ENCODE measurements around the gene HGFAC. TPM values are rescaled to one million over a fixed set of nuclear protein-coding genes. Genes with fewer than 3 reads are reported as not detected.

HGFAC gene
- polyA plus RNA-seq, 1 donor from 2014 or later = 16.2 TPM

DNA sequence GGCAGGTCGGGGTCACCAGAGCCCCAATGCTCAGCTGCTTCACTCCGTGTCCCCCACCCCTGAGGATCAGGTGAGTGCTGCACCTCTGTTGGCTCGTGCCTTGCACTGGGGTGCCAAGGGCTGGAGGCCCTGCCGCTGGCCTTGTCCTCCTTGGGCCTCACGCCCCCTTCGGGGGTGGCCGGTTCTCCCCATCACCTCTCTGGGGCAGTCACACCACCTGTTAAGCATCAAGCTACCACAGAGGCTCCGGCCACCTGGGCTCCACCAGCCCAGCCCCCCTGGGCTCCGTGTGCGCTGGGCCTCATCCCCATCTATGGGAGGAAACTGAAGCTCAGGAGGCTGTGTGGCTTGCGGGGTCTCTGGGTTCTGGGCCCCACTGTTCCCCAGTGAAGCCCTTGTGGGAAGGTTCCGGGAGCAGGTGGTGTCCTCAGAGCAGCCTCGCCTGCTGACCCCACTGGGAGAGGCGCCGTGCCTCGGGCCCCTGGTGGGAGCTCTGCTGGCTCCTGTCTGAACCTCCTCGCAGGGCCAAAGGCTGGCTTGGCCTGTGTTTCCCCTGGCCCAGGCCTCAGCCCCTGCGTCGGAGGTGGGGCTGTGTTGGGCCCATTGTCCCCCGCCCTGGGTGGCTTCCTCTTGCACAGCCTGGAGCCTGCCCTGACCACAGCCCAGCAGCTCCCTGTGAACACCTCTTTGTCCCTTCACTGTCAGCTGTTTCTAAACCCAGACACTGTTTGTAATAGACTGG, 52.1 kb downstream of the HGFAC start:
- TF ChIP-seq POLR2AphosphoS5 (IDR thresholded peaks at IDR 0.05) (no peak), TAF1 (IDR thresholded peaks at IDR 0.05; ENCODE audit: low read depth) (no peak), SMC3 (conservative IDR thresholded peaks at IDR 0.05; ENCODE audit: poor library complexity) (no peak), RAD21 (conservative IDR thresholded peaks at IDR 0.05) (no peak), EZH2 (IDR thresholded peaks at IDR 0.05; ENCODE audit: borderline replicate concordance, insufficient read depth, low read length, poor library complexity, severe bottlenecking) (no peak), MXI1 (conservative IDR thresholded peaks at IDR 0.05; ENCODE audit: poor library complexity, severe bottlenecking) (no peak), EP300 (conservative IDR thresholded peaks at IDR 0.05; ENCODE audit: poor library complexity, severe bottlenecking) (no peak)
- TF ChIP-seq, protein P1, sequence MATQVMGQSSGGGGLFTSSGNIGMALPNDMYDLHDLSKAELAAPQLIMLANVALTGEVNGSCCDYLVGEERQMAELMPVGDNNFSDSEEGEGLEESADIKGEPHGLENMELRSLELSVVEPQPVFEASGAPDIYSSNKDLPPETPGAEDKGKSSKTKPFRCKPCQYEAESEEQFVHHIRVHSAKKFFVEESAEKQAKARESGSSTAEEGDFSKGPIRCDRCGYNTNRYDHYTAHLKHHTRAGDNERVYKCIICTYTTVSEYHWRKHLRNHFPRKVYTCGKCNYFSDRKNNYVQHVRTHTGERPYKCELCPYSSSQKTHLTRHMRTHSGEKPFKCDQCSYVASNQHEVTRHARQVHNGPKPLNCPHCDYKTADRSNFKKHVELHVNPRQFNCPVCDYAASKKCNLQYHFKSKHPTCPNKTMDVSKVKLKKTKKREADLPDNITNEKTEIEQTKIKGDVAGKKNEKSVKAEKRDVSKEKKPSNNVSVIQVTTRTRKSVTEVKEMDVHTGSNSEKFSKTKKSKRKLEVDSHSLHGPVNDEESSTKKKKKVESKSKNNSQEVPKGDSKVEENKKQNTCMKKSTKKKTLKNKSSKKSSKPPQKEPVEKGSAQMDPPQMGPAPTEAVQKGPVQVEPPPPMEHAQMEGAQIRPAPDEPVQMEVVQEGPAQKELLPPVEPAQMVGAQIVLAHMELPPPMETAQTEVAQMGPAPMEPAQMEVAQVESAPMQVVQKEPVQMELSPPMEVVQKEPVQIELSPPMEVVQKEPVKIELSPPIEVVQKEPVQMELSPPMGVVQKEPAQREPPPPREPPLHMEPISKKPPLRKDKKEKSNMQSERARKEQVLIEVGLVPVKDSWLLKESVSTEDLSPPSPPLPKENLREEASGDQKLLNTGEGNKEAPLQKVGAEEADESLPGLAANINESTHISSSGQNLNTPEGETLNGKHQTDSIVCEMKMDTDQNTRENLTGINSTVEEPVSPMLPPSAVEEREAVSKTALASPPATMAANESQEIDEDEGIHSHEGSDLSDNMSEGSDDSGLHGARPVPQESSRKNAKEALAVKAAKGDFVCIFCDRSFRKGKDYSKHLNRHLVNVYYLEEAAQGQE (IDR thresholded peaks at IDR 0.05; ENCODE audit: borderline replicate concordance) = no peak
- TF ChIP-seq, protein P2, sequence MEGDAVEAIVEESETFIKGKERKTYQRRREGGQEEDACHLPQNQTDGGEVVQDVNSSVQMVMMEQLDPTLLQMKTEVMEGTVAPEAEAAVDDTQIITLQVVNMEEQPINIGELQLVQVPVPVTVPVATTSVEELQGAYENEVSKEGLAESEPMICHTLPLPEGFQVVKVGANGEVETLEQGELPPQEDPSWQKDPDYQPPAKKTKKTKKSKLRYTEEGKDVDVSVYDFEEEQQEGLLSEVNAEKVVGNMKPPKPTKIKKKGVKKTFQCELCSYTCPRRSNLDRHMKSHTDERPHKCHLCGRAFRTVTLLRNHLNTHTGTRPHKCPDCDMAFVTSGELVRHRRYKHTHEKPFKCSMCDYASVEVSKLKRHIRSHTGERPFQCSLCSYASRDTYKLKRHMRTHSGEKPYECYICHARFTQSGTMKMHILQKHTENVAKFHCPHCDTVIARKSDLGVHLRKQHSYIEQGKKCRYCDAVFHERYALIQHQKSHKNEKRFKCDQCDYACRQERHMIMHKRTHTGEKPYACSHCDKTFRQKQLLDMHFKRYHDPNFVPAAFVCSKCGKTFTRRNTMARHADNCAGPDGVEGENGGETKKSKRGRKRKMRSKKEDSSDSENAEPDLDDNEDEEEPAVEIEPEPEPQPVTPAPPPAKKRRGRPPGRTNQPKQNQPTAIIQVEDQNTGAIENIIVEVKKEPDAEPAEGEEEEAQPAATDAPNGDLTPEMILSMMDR (IDR thresholded peaks at IDR 0.05; ENCODE audit: poor library complexity, severe bottlenecking) = no peak

GRCh38 chr4:3494462-3494871, 52.7 kb downstream of the HGFAC start:
- H2AFZ ChIP-seq (ENCODE audit: low read depth, low read length) = no peak overlapping the region
- H3K27me3 ChIP-seq (ENCODE audit: insufficient read depth, low read depth, low read length) = no peaks in the 10 kb centered on the region
- no peaks in the 10 kb centered on the region for H3K9me2 ChIP-seq (ENCODE audit: insufficient read depth, low read length)
- TF ChIP-seq POLR2AphosphoS5 (IDR thresholded peaks at IDR 0.05) (no peak), EZH2 (IDR thresholded peaks at IDR 0.05; ENCODE audit: borderline replicate concordance, insufficient read depth, low read length, poor library complexity, severe bottlenecking) (no peak), EP300 (conservative IDR thresholded peaks at IDR 0.05; ENCODE audit: poor library complexity, severe bottlenecking) (no peak), RAD21 (conservative IDR thresholded peaks at IDR 0.05) (no peak), TAF1 (IDR thresholded peaks at IDR 0.05; ENCODE audit: low read depth) (no peak), SMC3 (conservative IDR thresholded peaks at IDR 0.05; ENCODE audit: poor library complexity) (no peak), MXI1 (conservative IDR thresholded peaks at IDR 0.05; ENCODE audit: poor library complexity, severe bottlenecking) (no peak)
- TF ChIP-seq, protein P1 (IDR thresholded peaks at IDR 0.05; ENCODE audit: borderline replicate concordance) = no peak
- TF ChIP-seq, protein P2 (IDR thresholded peaks at IDR 0.05; ENCODE audit: poor library complexity, severe bottlenecking) = no peak
- no peaks in the 10 kb centered on the region for H3F3A ChIP-seq (ENCODE audit: insufficient read depth, low read length, poor library complexity, severe bottlenecking)
- no peak overlapping the region for H3K4me3 ChIP-seq (ENCODE audit: low read length)
- no peaks in the 10 kb centered on the region for H3K79me2 ChIP-seq (replicated peaks; ENCODE audit: insufficient read depth, low read length)
- no peak overlapping the region for H3K4me2 ChIP-seq (ENCODE audit: low read length)
- H3K9me3 ChIP-seq (ENCODE audit: low read length) = no peaks in the 10 kb centered on the region
- no peak overlapping the region for H3K9ac ChIP-seq (ENCODE audit: low read length)
- H3K36me3 ChIP-seq (ENCODE audit: insufficient read depth, low read length) = no peaks in the 10 kb centered on the region
- no peaks in the 10 kb centered on the region for H4K20me1 ChIP-seq (ENCODE audit: insufficient read depth)
- no peak overlapping the region for H3K27ac ChIP-seq (ENCODE audit: low read length)

More for the DNA sequence above, 52.1 kb downstream of the HGFAC start:
- Histone ChIP-seq H3K4me2 (ENCODE audit: low read length) (no peak overlapping the region), H3K27ac (ENCODE audit: low read length) (no peak overlapping the region), H3K4me3 (ENCODE audit: low read length) (no peak overlapping the region), H3K79me2 (replicated peaks; ENCODE audit: insufficient read depth, low read length) (no peaks in the 10 kb centered on the region), H4K20me1 (ENCODE audit: insufficient read depth) (no peaks in the 10 kb centered on the region), H3K9ac (ENCODE audit: low read length) (no peak overlapping the region), H3F3A (ENCODE audit: insufficient read depth, low read length, poor library complexity, severe bottlenecking) (no peaks in the 10 kb centered on the region), H3K36me3 (ENCODE audit: insufficient read depth, low read length) (no peaks in the 10 kb centered on the region), H3K9me2 (ENCODE audit: insufficient read depth, low read length) (no peaks in the 10 kb centered on the region), H2AFZ (ENCODE audit: low read depth, low read length) (no peak overlapping the region), H3K9me3 (ENCODE audit: low read length) (no peaks in the 10 kb centered on the region), H3K27me3 (ENCODE audit: insufficient read depth, low read depth, low read length) (no peaks in the 10 kb centered on the region)

Data from neural cell (in vitro differentiated cells).